GM23338 (cell line): Measurements from ENCODE around the gene USP24. TPM values are rescaled to one million over a fixed set of nuclear protein-coding genes. Genes with fewer than 3 reads are reported as not detected.
A peak's percentile ranks its signal among the peaks of the same experiment; 100 is the strongest.

Experiments
- ATAC-seq: fragments of 200-7000 bp; cut with Tn5 transposase; 3 replicates; pipeline ENCODE4 v1.9.1; 2020
- DNase-seq: peaks from one replicate; pipeline ENCODE4 v3.0.0-alpha.2; 2015; ENCODE audit warnings: low spot score
- H2AFZ ChIP-seq: fragments of 200-600 bp; sonication (generic); 2 replicates; pipeline ENCODE4 v1.8.0; 2016; ENCODE audit warnings: antibody characterized with exemption, mild to moderate bottlenecking, moderate library complexity
- H3F3A ChIP-seq: fragments of 200-600 bp; sonication (generic); replicated peaks from 2 replicates; pipeline ENCODE4 v1.8.0; 2017; ENCODE audit warnings: antibody characterized with exemption, mixed run types, low read depth
- H3K27ac ChIP-seq: fragments of 200-600 bp; sonication (generic); 2 replicates; pipeline ENCODE4 v1.6.1; 2016; ENCODE audit warnings: low read depth
- H3K27me3 ChIP-seq: fragments of 200-600 bp; sonication (generic); 2 replicates; pipeline ENCODE4 v1.8.0; 2016; ENCODE audit warnings: mild to moderate bottlenecking, mixed run types, moderate library complexity; ENCODE audit not compliant: insufficient read depth
- H3K36me3 ChIP-seq: fragments of 200-600 bp; sonication (generic); 2 replicates; pipeline ENCODE4 v1.8.0; 2016; ENCODE audit warnings: mild to moderate bottlenecking; ENCODE audit not compliant: insufficient read depth
- H3K4me1 ChIP-seq: fragments of 200-600 bp; sonication (generic); 2 replicates; pipeline ENCODE4 v1.8.0; 2016; ENCODE audit warnings: mild to moderate bottlenecking, moderate library complexity; ENCODE audit not compliant: insufficient read depth
- H3K4me2 ChIP-seq: fragments of 200-600 bp; sonication (generic); 2 replicates; pipeline ENCODE4 v1.7.1; 2017; ENCODE audit warnings: mixed run types
- H3K4me3 ChIP-seq: fragments of 200-600 bp; sonication (generic); 2 replicates; pipeline ENCODE4 v1.6.1; 2016; ENCODE audit warnings: mixed run types
- H3K79me2 ChIP-seq: fragments of 200-600 bp; sonication (generic); replicated peaks from 2 replicates; pipeline ENCODE4 v1.8.0; 2017; ENCODE audit warnings: mild to moderate bottlenecking; ENCODE audit not compliant: insufficient read depth
- H3K9me2 ChIP-seq: fragments of 200-600 bp; sonication (generic); 2 replicates; pipeline ENCODE4 v1.8.0; 2017; ENCODE audit not compliant: insufficient read depth
- H4K20me1 ChIP-seq: fragments of 200-600 bp; sonication (generic); replicated peaks from 2 replicates; pipeline ENCODE4 v1.8.0; 2017; ENCODE audit warnings: mild to moderate bottlenecking; ENCODE audit not compliant: insufficient read depth
- H3K27ac Mint-ChIP-seq: 2 replicates; pipeline ENCODE4 v1.8.0; 2020; ENCODE audit warnings: inconsistent platforms, mild to moderate bottlenecking, moderate library complexity, mixed read lengths
- H3K27me3 Mint-ChIP-seq: 3 replicates; pipeline ENCODE4 v1.8.0; 2022; ENCODE audit warnings: low read depth, mild to moderate bottlenecking, moderate library complexity, mixed read lengths, inconsistent platforms; ENCODE audit not compliant: insufficient read depth, poor library complexity
- H3K36me3 Mint-ChIP-seq: 3 replicates; pipeline ENCODE4 v1.8.0; 2021; ENCODE audit warnings: low read depth, mild to moderate bottlenecking, inconsistent platforms, moderate library complexity, mixed read lengths
- H3K4me1 Mint-ChIP-seq: 3 replicates; pipeline ENCODE4 v1.8.0; 2020; ENCODE audit warnings: mild to moderate bottlenecking, inconsistent platforms, mixed read lengths
- H3K4me3 Mint-ChIP-seq: 3 replicates; pipeline ENCODE4 v1.8.0; 2021; ENCODE audit warnings: moderate library complexity, mild to moderate bottlenecking, inconsistent platforms, mixed read lengths
- H3K9me3 Mint-ChIP-seq: 3 replicates; pipeline ENCODE4 v1.8.0; 2020; ENCODE audit warnings: moderate library complexity, mild to moderate bottlenecking, inconsistent platforms, mixed read lengths
- CREB1 ChIP-seq: fragments of 250-450 bp; sonication (Bioruptor Pico); IDR thresholded peaks from 2 replicates; pipeline ENCODE4 v1.5.0; 2020; ENCODE audit warnings: low read depth, mild to moderate bottlenecking, moderate library complexity
- CTCF ChIP-seq, 2 experiments: fragments of 200-600 bp in 1 of 2; sonication (generic) in 1 of 2; conservative IDR thresholded peaks; 2 replicates each; pipeline versions ENCODE4 v1.5.1 to v1.6.1; 2016 to 2017; ENCODE audit warnings: antibody characterized with exemption in 2 of 2, low read depth in 2 of 2, mild to moderate bottlenecking in 2 of 2, moderate library complexity in 1 of 2
- ETS1 ChIP-seq: IDR thresholded peaks from 2 replicates; pipeline ENCODE4 v1.6.1; 2016; ENCODE audit warnings: antibody characterized with exemption
- EZH2 ChIP-seq: fragments of 200-600 bp; sonication (generic); IDR thresholded peaks from one replicate; pipeline ENCODE4 v1.8.0; 2017; ENCODE audit warnings: antibody characterized with exemption, mild to moderate bottlenecking, low read depth; ENCODE audit not compliant: unreplicated experiment
- EZH2phosphoT487 ChIP-seq: fragments of 200-600 bp; sonication (generic); IDR thresholded peaks from one replicate; pipeline ENCODE4 v1.8.1; 2018; ENCODE audit warnings: antibody characterized with exemption; ENCODE audit not compliant: unreplicated experiment
- JUNB ChIP-seq: IDR thresholded peaks from one replicate; pipeline ENCODE4 v1.6.1; 2016; ENCODE audit warnings: antibody characterized with exemption; ENCODE audit not compliant: unreplicated experiment
- NANOG ChIP-seq: IDR thresholded peaks from 2 replicates; pipeline ENCODE4 v1.6.1; 2016; ENCODE audit warnings: antibody characterized with exemption, borderline replicate concordance
- POLR2AphosphoS5 ChIP-seq: IDR thresholded peaks from 2 replicates; pipeline ENCODE4 v1.6.1; 2016; ENCODE audit warnings: antibody characterized with exemption, low read depth
- REST ChIP-seq: IDR thresholded peaks from one replicate; pipeline ENCODE4 v1.6.1; 2018; ENCODE audit warnings: antibody characterized with exemption; ENCODE audit not compliant: unreplicated experiment
- STAT1 ChIP-seq: IDR thresholded peaks from one replicate; pipeline ENCODE4 v1.6.1; 2016; ENCODE audit warnings: antibody characterized with exemption; ENCODE audit not compliant: unreplicated experiment
- ZNF114 ChIP-seq: fragments of 250-450 bp; sonication (Bioruptor Pico); IDR thresholded peaks from 2 replicates; pipeline ENCODE4 v1.5.0; 2020; ENCODE audit warnings: mild to moderate bottlenecking, moderate library complexity
- ZNF331 ChIP-seq: fragments of 250-450 bp; sonication (Bioruptor Pico); IDR thresholded peaks from 2 replicates; pipeline ENCODE4 v1.5.0; 2020; ENCODE audit warnings: low read depth, mild to moderate bottlenecking, moderate library complexity
- ZNF462 ChIP-seq: fragments of 250-450 bp; sonication (Bioruptor Pico); IDR thresholded peaks from 2 replicates; pipeline ENCODE4 v1.5.0; 2020; ENCODE audit warnings: mild to moderate bottlenecking, moderate library complexity
- polyA plus RNA-seq: library from polyadenylated mRNA; unstranded; fragments of >200 nt; fragmentation: Nextera tagmentation; extraction: Ambion mirVana; gene quantifications from 2 replicates; pipeline ENCODE4 v1.2.1, GENCODE V29; 2016
- total RNA-seq: library from RNA; depleted of rRNA; stranded (reverse); fragments of >200 nt; shearing (Covaris generic); gene quantifications from 2 replicates; pipeline ENCODE4 v1.2.3, GENCODE V29; 2014

USP24 gene
- total and polyA plus RNA-seq, 2 experiments from 2014 or later, result 12.1 to 32.6 TPM

- H3K36me3 Mint-ChIP-seq, result peaks cover 42% of the 10 kb centered on the region
- Histone ChIP-seq H3K27ac (peak overlapping the region; percentile 61; the same call in 1 of the 2 replicates), H3K27me3 (no peaks in the 10 kb centered on the region), H2AFZ (no peak overlapping the region), H4K20me1 (peaks cover 14% of the 10 kb centered on the region), H3K4me3 (no peak overlapping the region), H3K79me2 (no peaks in the 10 kb centered on the region), H3K4me1 (no peaks in the 10 kb centered on the region), H3K4me2 (no peak overlapping the region), H3F3A (peaks cover 50% of the 10 kb centered on the region), H3K9me2 (no peaks in the 10 kb centered on the region), H3K36me3 (peaks cover 41% of the 10 kb centered on the region)
- no peak overlapping the region for H3K4me3 Mint-ChIP-seq
- peaks cover 7% of the 10 kb centered on the region for H3K27me3 Mint-ChIP-seq
- no peak for DNase-seq
- TF ChIP-seq EZH2phosphoT487 (no peak), ZNF331 (CRISPR knock-in tag) (no peak), CTCF (conservative IDR thresholded peaks at IDR 0.05; ENCODE audit: low read depth in 2 of 2) (no peak), NANOG (no peak), ZNF114 (CRISPR knock-in tag) (no peak), STAT1 (no peak), JUNB (no peak), CREB1 (no peak), EZH2 (no peak), ETS1 (no peak), REST (no peak), ZNF462 (CRISPR knock-in tag) (no peak), POLR2AphosphoS5 (no peak; the same call in none of the 2 replicates)
- no peak overlapping the region for H3K27ac Mint-ChIP-seq
- H3K9me3 Mint-ChIP-seq, result no peaks in the 10 kb centered on the region; the same call in 2 of the 3 replicates
- ATAC-seq, result no peak
- H3K4me1 Mint-ChIP-seq, result no peaks in the 10 kb centered on the region
These were observed 149.5 kb downstream of the USP24 start for GRCh38 chr1:55065648-55066047.
